Fibroblast of pulmonary artery (primary cell): Measurements from ENCODE around the gene UPP1.

Source experiments
- DNase-seq: peaks from one replicate; pipeline ENCODE4 v3.0.0-alpha.2; 2010; ENCODE audit warnings: low read depth
- H3K4me3 ChIP-seq: replicated peaks from 2 replicates; pipeline ENCODE4 v1.5.1; 2011; ENCODE audit warnings: low read depth, mild to moderate bottlenecking, control low read depth, low read length, moderate library complexity
- CTCF ChIP-seq: IDR thresholded peaks from 2 replicates; pipeline ENCODE4 v1.5.1; 2011; ENCODE audit warnings: mild to moderate bottlenecking, control low read depth, low read length, inconsistent platforms; ENCODE audit errors: missing control alignments

Gene UPP1

GRCh38 chr7:48108959-48109847, 20.1 kb downstream of the UPP1 start:
- no peak for TF ChIP-seq CTCF
- DNase-seq = no peak
- H3K4me3 ChIP-seq = no peak overlapping the region

- H3K4me3 ChIP-seq = no peak overlapping the region
- peak; percentile 49 for DNase-seq
- no peak for TF ChIP-seq CTCF
Measured at GRCh38 chr7:48109848-48110663, 21.0 kb downstream of the UPP1 start.

GRCh38 chr7:48110868-48111267, 21.8 kb downstream of the UPP1 start:
- no peak overlapping the region for H3K4me3 ChIP-seq
- no peak for TF ChIP-seq CTCF
- DNase-seq = no peak

GRCh38 chr7:48111596-48111995, 22.5 kb downstream of the UPP1 start:
- no peak overlapping the region for H3K4me3 ChIP-seq
- no peak for DNase-seq
- TF ChIP-seq CTCF = no peak

- TF ChIP-seq CTCF = no peak
- H3K4me3 ChIP-seq = no peak overlapping the region
- DNase-seq = peak; percentile 18
Measured at GRCh38 chr7:48112401-48113165, 23.5 kb downstream of the UPP1 start.

- DNase-seq = no peak
- no peak overlapping the region for H3K4me3 ChIP-seq
- TF ChIP-seq CTCF = no peak
Measured at GRCh38 chr7:48113275-48113674, 24.2 kb downstream of the UPP1 start.
